ENCODE results near the gene ZBTB7C.

- TF ChIP-seq CTCF (conservative IDR thresholded peaks at IDR 0.05; ENCODE audit: low read length) (no peak), EZH2phosphoT487 (IDR thresholded peaks at IDR 0.05; ENCODE audit: borderline replicate concordance, low read depth, low read length) (no peak)
These were observed 98.2 kb downstream of the ZBTB7C start for GRCh38 chr18:48310999-48311398.

Measured in OCI-LY7 (cell line).